ENCODE data around the gene DHRSX.
A peak's percentile ranks its signal among the peaks of the same experiment; 100 is the strongest.
"Not testable (repeated sequence)": the region's sequence is repeated elsewhere in the genome, so short reads cannot be mapped to it uniquely, and the experiment has no call there.

The DHRSX gene

GRCh38 chrX:2314831-2315365, 185.9 kb downstream of the DHRSX start:
- in situ Hi-C loops (cut with MboI; ENCODE audit: low pct_unique_long_range_greater_than_20kb, low sequenced_read_pairs), result no loop called here
- DNase-seq, result no peak

- in situ Hi-C loops (cut with MboI; ENCODE audit: low pct_unique_long_range_greater_than_20kb, low sequenced_read_pairs), result no loop called here
- no peak for DNase-seq
These were observed 186.7 kb downstream of the DHRSX start for GRCh38 chrX:2313864-2314640.

DNA sequence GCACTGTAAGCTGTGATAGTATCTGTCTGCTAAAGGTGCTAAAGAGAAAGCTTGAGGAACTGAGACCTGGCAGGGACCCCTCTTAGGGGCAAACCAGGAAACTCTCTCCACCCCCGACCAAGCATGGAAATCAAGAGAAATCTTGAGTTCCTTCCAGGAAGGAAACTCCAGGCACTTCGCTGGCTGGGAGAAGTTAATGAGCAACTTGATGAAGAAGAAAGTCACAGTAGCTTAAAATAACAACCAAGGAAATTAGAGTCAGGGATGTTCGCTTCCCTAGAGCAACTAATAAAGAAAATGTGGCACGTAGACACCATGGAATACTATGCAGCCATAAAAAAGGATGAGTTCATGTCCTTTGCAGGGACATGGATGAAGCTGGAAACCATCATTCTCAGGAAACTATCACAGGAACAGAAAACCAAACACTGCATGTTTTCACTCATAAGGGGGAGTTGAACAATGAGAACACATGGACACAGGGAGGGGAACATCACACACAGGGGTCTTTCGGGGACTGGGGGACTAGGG, 188.7 kb downstream of the DHRSX start:
- DNase-seq, result not testable (repeated sequence)

GRCh38 chrX:2311501-2311900, 189.3 kb downstream of the DHRSX start:
- in situ Hi-C loops (cut with MboI; ENCODE audit: low pct_unique_long_range_greater_than_20kb, low sequenced_read_pairs), result no loop called here
- no peak for DNase-seq

More for the DNA sequence above, 188.7 kb downstream of the DHRSX start:
- in situ Hi-C loops (cut with MboI; ENCODE audit: low pct_unique_long_range_greater_than_20kb, low sequenced_read_pairs), result not testable (repeated sequence)

- in situ Hi-C loops (cut with MboI; ENCODE audit: low pct_unique_long_range_greater_than_20kb, low sequenced_read_pairs), result no loop called here
- no peak for DNase-seq
These were observed 198.9 kb downstream of the DHRSX start for GRCh38 chrX:2301901-2302300.

DNA sequence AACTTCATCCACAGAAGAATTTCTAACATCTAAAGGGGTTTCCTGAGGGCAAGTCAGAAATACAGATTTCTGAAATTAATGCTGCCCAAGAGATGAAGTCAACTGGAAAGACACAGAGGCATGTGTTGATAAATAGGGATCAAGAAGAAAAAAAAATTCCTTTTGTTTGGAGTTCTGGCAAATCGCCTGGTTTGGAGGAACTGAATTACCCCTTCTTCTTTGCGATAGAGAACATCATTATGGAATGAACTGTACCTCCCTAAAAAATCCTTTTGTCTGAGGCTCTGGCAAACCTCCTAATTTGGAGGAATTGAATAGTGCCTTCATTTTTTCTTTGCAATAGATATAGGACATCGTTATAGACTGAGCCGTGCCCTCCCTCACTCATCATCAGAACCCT, 200.9 kb downstream of the DHRSX start:
- in situ Hi-C loops (cut with MboI; ENCODE audit: low pct_unique_long_range_greater_than_20kb, low sequenced_read_pairs), result no loop called here
- no peak for DNase-seq

- DNase-seq, result no peak
- in situ Hi-C loops (cut with MboI; ENCODE audit: low pct_unique_long_range_greater_than_20kb, low sequenced_read_pairs), result no loop called here
These were observed 214.0 kb downstream of the DHRSX start for GRCh38 chrX:2286731-2287130.

- in situ Hi-C loops (cut with MboI; ENCODE audit: low pct_unique_long_range_greater_than_20kb, low sequenced_read_pairs), result no loop called here
- DNase-seq, result no peak
These were observed 216.2 kb downstream of the DHRSX start for GRCh38 chrX:2284601-2285000.

GRCh38 chrX:2284133-2284532, 216.6 kb downstream of the DHRSX start:
- no peak for DNase-seq
- in situ Hi-C loops (cut with MboI; ENCODE audit: low pct_unique_long_range_greater_than_20kb, low sequenced_read_pairs), result no loop called here

GRCh38 chrX:2283111-2283859, 217.5 kb downstream of the DHRSX start:
- in situ Hi-C loops (cut with MboI; ENCODE audit: low pct_unique_long_range_greater_than_20kb, low sequenced_read_pairs), result no loop called here

GRCh38 chrX:2282490-2283090, 218.2 kb downstream of the DHRSX start:
- in situ Hi-C loops (cut with MboI; ENCODE audit: low pct_unique_long_range_greater_than_20kb, low sequenced_read_pairs), result no loop called here
- no peak for DNase-seq

More at GRCh38 chrX:2283111-2283859, 217.5 kb downstream of the DHRSX start:
- DNase-seq, result peak; percentile 32

GRCh38 chrX:2272337-2272736, 228.4 kb downstream of the DHRSX start:
- in situ Hi-C loops (cut with MboI; ENCODE audit: low pct_unique_long_range_greater_than_20kb, low sequenced_read_pairs), result no loop called here
- no peak for DNase-seq

- in situ Hi-C loops (cut with MboI; ENCODE audit: low pct_unique_long_range_greater_than_20kb, low sequenced_read_pairs); DNase-seq: not testable (repeated sequence)
These were observed 229.2 kb downstream of the DHRSX start for GRCh38 chrX:2271595-2271994.

DNA sequence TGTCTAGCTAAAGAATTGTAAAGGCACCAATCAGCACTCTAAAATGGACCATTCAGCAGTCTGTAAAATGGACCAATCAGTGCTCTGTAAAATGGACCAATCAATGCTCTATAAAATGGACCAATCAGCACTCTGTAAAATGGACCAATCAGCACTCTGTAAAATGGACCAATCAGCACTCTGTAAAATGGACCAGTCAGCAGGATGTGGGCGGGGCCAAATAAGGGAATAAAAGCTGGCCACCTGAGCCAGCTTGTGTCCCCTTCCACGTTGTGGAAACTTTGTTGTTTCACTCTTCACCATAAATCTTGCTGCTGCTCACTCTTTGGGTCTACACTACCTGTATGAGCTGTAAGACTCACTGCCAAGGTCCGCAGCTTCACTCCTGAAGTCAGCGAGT, 230.0 kb downstream of the DHRSX start:
- DNase-seq; in situ Hi-C loops (cut with MboI; ENCODE audit: low pct_unique_long_range_greater_than_20kb, low sequenced_read_pairs): not testable (repeated sequence)

GRCh38 chrX:2267890-2268289, 232.9 kb downstream of the DHRSX start:
- no peak for DNase-seq
- in situ Hi-C loops (cut with MboI; ENCODE audit: low pct_unique_long_range_greater_than_20kb, low sequenced_read_pairs), result no loop called here

GRCh38 chrX:2266445-2267349, 234.1 kb downstream of the DHRSX start:
- in situ Hi-C loops (cut with MboI; ENCODE audit: low pct_unique_long_range_greater_than_20kb, low sequenced_read_pairs), result no loop called here
- DNase-seq, result no peak

GRCh38 chrX:2265658-2266444, 234.9 kb downstream of the DHRSX start:
- DNase-seq; in situ Hi-C loops (cut with MboI; ENCODE audit: low pct_unique_long_range_greater_than_20kb, low sequenced_read_pairs): not testable (repeated sequence)
